HCT116 (cell line): ENCODE results near the gene ARID1A. TPM values are rescaled to one million over a fixed set of nuclear protein-coding genes. Genes with fewer than 3 reads are reported as not detected.

Source experiments
- ATAC-seq: fragments of 200-7000 bp; cut with Tn5 transposase; 2 replicates; pipeline ENCODE4 v1.9.1; 2020; ENCODE audit warnings: mild to moderate bottlenecking, moderate library complexity
- BruUV-seq: library from RNA; stranded (reverse); fragments of 400-500 nt; replicated peaks from 2 replicates; lab custom pipeline; 2021; lab: Mats Ljungman, UMichigan
- CTCF ChIA-PET: fragments of 300-600 bp; sonication (Branson Sonifier 250); formaldehyde crosslinking; loops from one replicate; lab custom pipeline; 2021; ENCODE audit warnings: antibody characterized with exemption; lab: Charles Lee
- POLR2A ChIA-PET: fragments of 300-600, 350-600 bp; sonication (Branson Sonifier 250); formaldehyde crosslinking; loops from one replicate; lab custom pipeline; 2021; ENCODE audit warnings: antibody characterized with exemption; lab: Charles Lee
- RAD21 ChIA-PET, 2 experiments: fragments of 300-600 bp; sonication (Branson Sonifier 250); formaldehyde crosslinking; loops; one replicate each; lab custom pipeline; 2023; ENCODE audit warnings: low total read pairs in 2 of 2; ENCODE audit not compliant: uncharacterized antibody in 2 of 2, unreplicated experiment in 2 of 2, low non-redundant PET in 1 of 2; lab: Charles Lee
- DNase-seq: peaks from one replicate; pipeline ENCODE4 v3.0.0-alpha.2; 2010; ENCODE audit warnings: low read depth, low spot score
- H2AFZ ChIP-seq: fragments of 200-600 bp; shearing (Covaris generic), sonication (generic); 2 replicates; pipeline ENCODE4 v1.6.1; 2017; ENCODE audit warnings: low read depth, mixed run types, mixed read lengths, antibody characterized with exemption, low read length; ENCODE audit not compliant: poor library complexity, severe bottlenecking
- H3K27ac ChIP-seq: 2 replicates; pipeline ENCODE4 v1.5.1; 2012; ENCODE audit warnings: low read depth, low read length
- H3K27me3 ChIP-seq: fragments of 200-600 bp; sonication (generic); 2 replicates; pipeline ENCODE4 v1.6.1; 2016; ENCODE audit warnings: mixed run types, low read length, mixed read lengths; ENCODE audit not compliant: insufficient read depth
- H3K36me3 ChIP-seq, 2 experiments: fragments of 200-500 bp in 1 of 2; fragments of 200-600 bp in 1 of 2; sonication (Bioruptor generic) in 1 of 2; sonication (generic) in 1 of 2; 2 replicates each; pipeline versions ENCODE4 v1.5.1 to v1.6.1; 2014 to 2016; ENCODE audit warnings: low read length in 2 of 2, inconsistent platforms in 1 of 2, mixed read lengths in 1 of 2, mixed run types in 1 of 2; ENCODE audit not compliant: insufficient read depth in 2 of 2, control insufficient read depth in 1 of 2
- H3K4me1 ChIP-seq, 2 experiments: fragments of 200-600 bp in 1 of 2; sonication (generic) in 1 of 2; 2 replicates each; pipeline versions ENCODE4 v1.5.1 to v1.6.1; 2012 to 2017; ENCODE audit warnings: low read length in 2 of 2, inconsistent platforms in 1 of 2, mild to moderate bottlenecking in 1 of 2, mixed read lengths in 1 of 2, mixed run types in 1 of 2, moderate library complexity in 1 of 2; ENCODE audit not compliant: insufficient read depth in 2 of 2, control insufficient read depth in 1 of 2
- H3K4me2 ChIP-seq: fragments of 200-600 bp; sonication (generic); 2 replicates; pipeline ENCODE4 v1.6.1; 2017; ENCODE audit warnings: mixed run types, low read length, mixed read lengths
- H3K4me3 ChIP-seq, 2 experiments: fragments of 200-600 bp in 1 of 2; sonication (generic) in 1 of 2; replicated peaks in 1 of 2; 2 replicates each; pipeline ENCODE4 v1.5.1; 2011 to 2016; ENCODE audit warnings: low read length in 2 of 2, control low read depth in 1 of 2, low read depth in 1 of 2, mild to moderate bottlenecking in 1 of 2, mixed read lengths in 1 of 2, mixed run types in 1 of 2
- H3K79me2 ChIP-seq: fragments of 200-600 bp; sonication (generic); 2 replicates; pipeline ENCODE4 v1.6.1; 2017; ENCODE audit warnings: mild to moderate bottlenecking, mixed run types, low read length, moderate library complexity, mixed read lengths; ENCODE audit not compliant: insufficient read depth
- H3K9ac ChIP-seq: fragments of 200-600 bp; sonication (generic); 2 replicates; pipeline ENCODE4 v1.6.1; 2016; ENCODE audit warnings: low read length, mixed read lengths
- H3K9me2 ChIP-seq: fragments of 200-600 bp; sonication (generic), shearing (Covaris generic); 2 replicates; pipeline ENCODE4 v1.6.1; 2017; ENCODE audit warnings: mixed run types, mild to moderate bottlenecking, moderate library complexity; ENCODE audit not compliant: insufficient read depth
- H3K9me3 ChIP-seq, 2 experiments: fragments of 200-500 bp in 1 of 2; fragments of 200-600 bp in 1 of 2; sonication (Bioruptor generic) in 1 of 2; sonication (generic) in 1 of 2; 2 replicates each; pipeline ENCODE4 v1.6.1; 2014 to 2017; ENCODE audit warnings: low read length in 2 of 2, mixed read lengths in 2 of 2, inconsistent platforms in 1 of 2, low read depth in 1 of 2, mild to moderate bottlenecking in 1 of 2, mixed run types in 1 of 2, moderate library complexity in 1 of 2; ENCODE audit not compliant: control insufficient read depth in 1 of 2, insufficient read depth in 1 of 2
- H4K20me1 ChIP-seq: fragments of 200-600 bp; sonication (generic), shearing (Covaris generic); 2 replicates; pipeline ENCODE4 v1.6.1; 2017; ENCODE audit warnings: mixed run types, mild to moderate bottlenecking, moderate library complexity; ENCODE audit not compliant: insufficient read depth
- CBX3 ChIP-seq: IDR thresholded peaks from 2 replicates; pipeline ENCODE4 v1.6.1; 2012; ENCODE audit warnings: low read depth
- CEBPB ChIP-seq: IDR thresholded peaks from 2 replicates; pipeline ENCODE4 v1.6.1; 2012; ENCODE audit warnings: low read depth
- EGR1 ChIP-seq: IDR thresholded peaks from 2 replicates; pipeline ENCODE4 v1.6.1; 2012; ENCODE audit warnings: low read depth
- ELF1 ChIP-seq: IDR thresholded peaks from 2 replicates; pipeline ENCODE4 v1.6.1; 2012; ENCODE audit warnings: low read depth, borderline replicate concordance
- EZH2 ChIP-seq: fragments of 200-600 bp; sonication (generic); IDR thresholded peaks from 2 replicates; pipeline ENCODE4 v1.6.1; 2017; ENCODE audit warnings: antibody characterized with exemption, mixed run types
- EZH2phosphoT487 ChIP-seq: fragments of 200-600 bp; IDR thresholded peaks from 2 replicates; pipeline ENCODE4 v1.6.1; 2018; ENCODE audit warnings: antibody characterized with exemption, borderline replicate concordance
- FOSL1 ChIP-seq: IDR thresholded peaks from 2 replicates; pipeline ENCODE4 v1.6.1; 2012; ENCODE audit warnings: low read depth
- JUND ChIP-seq: IDR thresholded peaks from 2 replicates; pipeline ENCODE4 v1.6.1; 2012
- POLR2A ChIP-seq: IDR thresholded peaks from 2 replicates; pipeline ENCODE4 v1.7.0; 2011; ENCODE audit warnings: borderline replicate concordance; ENCODE audit not compliant: insufficient read depth, insufficient read length; ENCODE audit errors: extremely low read depth
- POLR2AphosphoS5 ChIP-seq: IDR thresholded peaks from 2 replicates; pipeline ENCODE4 v1.6.1; 2011; ENCODE audit warnings: mild to moderate bottlenecking, low read depth, low read length, moderate library complexity
- RAD21 ChIP-seq: IDR thresholded peaks from 2 replicates; pipeline ENCODE4 v1.6.1; 2012; ENCODE audit warnings: low read depth, mild to moderate bottlenecking
- SIN3A ChIP-seq: IDR thresholded peaks from 2 replicates; pipeline ENCODE4 v1.6.1; 2012; ENCODE audit warnings: low read depth
- SP1 ChIP-seq: IDR thresholded peaks from 2 replicates; pipeline ENCODE4 v1.6.1; 2012; ENCODE audit warnings: low read depth
- SRF ChIP-seq: IDR thresholded peaks from 2 replicates; pipeline ENCODE4 v1.6.1; 2012; ENCODE audit warnings: low read depth
- TCF7L2 ChIP-seq: IDR thresholded peaks from 2 replicates; pipeline ENCODE4 v1.7.0; 2011; ENCODE audit warnings: borderline replicate concordance, inconsistent platforms; ENCODE audit not compliant: insufficient read depth, insufficient read length; ENCODE audit errors: extremely low read depth
- YY1 ChIP-seq: IDR thresholded peaks from 2 replicates; pipeline ENCODE4 v1.6.1; 2011; ENCODE audit warnings: low read length, low read depth, moderate library complexity, mild to moderate bottlenecking; ENCODE audit not compliant: insufficient replicate concordance; ENCODE audit errors: extremely low read depth
- ZFX ChIP-seq: fragments of 450-650 bp; IDR thresholded peaks from 2 replicates; pipeline ENCODE4 v1.6.1; 2017
- ZNF274 ChIP-seq: fragments of 200-500 bp; sonication (Bioruptor generic); IDR thresholded peaks from 2 replicates; pipeline ENCODE4 v1.6.1; 2014; ENCODE audit warnings: mild to moderate bottlenecking, low read depth, low read length, inconsistent platforms
- intact Hi-C: fragments of 100-400 bp; cut with micrococcal nuclease; formaldehyde crosslinking; loops from 2 replicates; pipeline ENCODE4 v1.10.0; 2022
- total RNA-seq: library from RNA; stranded (reverse); gene quantifications from one replicate; pipeline ENCODE4 v1.2.1, GENCODE V29; 2021; ENCODE audit not compliant: unreplicated experiment
- TF ChIP-seq, protein P1 (sequence below): IDR thresholded peaks from 2 replicates; pipeline ENCODE4 v1.6.1; 2012
- TF ChIP-seq, protein P2 (sequence below), 3 experiments: fragments of 200-600 bp in 1 of 3; sonication (generic) in 1 of 3; IDR thresholded peaks in 2 of 3; conservative IDR thresholded peaks in 1 of 3; 2 replicates each; pipeline ENCODE4 v1.5.1; 2012 to 2017; ENCODE audit warnings: low read depth in 2 of 3, low read length in 2 of 3, antibody characterized with exemption in 1 of 3, borderline replicate concordance in 1 of 3, control low read depth in 1 of 3, mild to moderate bottlenecking in 1 of 3, mixed read lengths in 1 of 3, mixed run types in 1 of 3, moderate library complexity in 1 of 3; ENCODE audit not compliant: insufficient read depth in 1 of 3
- TF ChIP-seq, protein P3 (sequence below): IDR thresholded peaks from 2 replicates; pipeline ENCODE4 v1.6.1; 2012

ARID1A gene
- total RNA-seq, 1 experiment from 2014 or later: 62.8 TPM

- intact Hi-C loops: no loop called here
- H3K27ac ChIP-seq: no peak overlapping the region
Measured at GRCh38 chr1:26733392-26733791, 37.6 kb downstream of the ARID1A start.

GRCh38 chr1:26733982-26734381, 38.2 kb downstream of the ARID1A start:
- Histone ChIP-seq H3K9me2 (no peaks in the 10 kb centered on the region), H3K79me2 (peaks cover 79% of the 10 kb centered on the region), H2AFZ (no peak overlapping the region), H4K20me1 (no peaks in the 10 kb centered on the region), H3K27me3 (no peaks in the 10 kb centered on the region), H3K9ac (no peak overlapping the region), H3K36me3 (peaks cover 48 to 56% of the 10 kb centered on the region in 2 experiments), H3K4me3 (no peak overlapping the region), H3K9me3 (no peaks in the 10 kb centered on the region), H3K4me2 (no peak overlapping the region), H3K4me1 (no peaks in the 10 kb centered on the region), H3K27ac (no peak overlapping the region)
- DNase-seq (no peak), ATAC-seq (no peak)
- intact Hi-C loops: no loop called here
- ChIA-PET POLR2A (no interaction called here), CTCF (no interaction called here), RAD21 (no interaction called here)
- no TSS peak for BruUV-seq
- TF ChIP-seq YY1 (no peak), CBX3 (no peak), TCF7L2 (no peak), EZH2phosphoT487 (no peak), POLR2AphosphoS5 (no peak), SIN3A (no peak), FOSL1 (no peak), SP1 (no peak), ELF1 (no peak), CEBPB (no peak), EGR1 (no peak), POLR2A (no peak), ZFX (no peak)
- TF ChIP-seq, protein P1, sequence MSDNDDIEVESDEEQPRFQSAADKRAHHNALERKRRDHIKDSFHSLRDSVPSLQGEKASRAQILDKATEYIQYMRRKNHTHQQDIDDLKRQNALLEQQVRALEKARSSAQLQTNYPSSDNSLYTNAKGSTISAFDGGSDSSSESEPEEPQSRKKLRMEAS: no peak
- TF ChIP-seq, protein P2, sequence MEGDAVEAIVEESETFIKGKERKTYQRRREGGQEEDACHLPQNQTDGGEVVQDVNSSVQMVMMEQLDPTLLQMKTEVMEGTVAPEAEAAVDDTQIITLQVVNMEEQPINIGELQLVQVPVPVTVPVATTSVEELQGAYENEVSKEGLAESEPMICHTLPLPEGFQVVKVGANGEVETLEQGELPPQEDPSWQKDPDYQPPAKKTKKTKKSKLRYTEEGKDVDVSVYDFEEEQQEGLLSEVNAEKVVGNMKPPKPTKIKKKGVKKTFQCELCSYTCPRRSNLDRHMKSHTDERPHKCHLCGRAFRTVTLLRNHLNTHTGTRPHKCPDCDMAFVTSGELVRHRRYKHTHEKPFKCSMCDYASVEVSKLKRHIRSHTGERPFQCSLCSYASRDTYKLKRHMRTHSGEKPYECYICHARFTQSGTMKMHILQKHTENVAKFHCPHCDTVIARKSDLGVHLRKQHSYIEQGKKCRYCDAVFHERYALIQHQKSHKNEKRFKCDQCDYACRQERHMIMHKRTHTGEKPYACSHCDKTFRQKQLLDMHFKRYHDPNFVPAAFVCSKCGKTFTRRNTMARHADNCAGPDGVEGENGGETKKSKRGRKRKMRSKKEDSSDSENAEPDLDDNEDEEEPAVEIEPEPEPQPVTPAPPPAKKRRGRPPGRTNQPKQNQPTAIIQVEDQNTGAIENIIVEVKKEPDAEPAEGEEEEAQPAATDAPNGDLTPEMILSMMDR (IDR thresholded peaks at IDR 0.05 in 2 of 3, conservative IDR thresholded peaks at IDR 0.05 in 1 of 3; ENCODE audit: borderline replicate concordance in 1 of 3, insufficient read depth in 1 of 3, low read depth in 2 of 3, low read length in 2 of 3): no peak

More at GRCh38 chr1:26733392-26733791, 37.6 kb downstream of the ARID1A start:
- no peak overlapping the region for H3K4me3 ChIP-seq
- no peak overlapping the region for H3K4me2 ChIP-seq
- ATAC-seq: no peak
- POLR2A ChIA-PET: no interaction called here
- TF ChIP-seq EGR1 (no peak), SP1 (no peak), EZH2 (no peak), SRF (no peak), POLR2A (no peak), JUND (no peak), FOSL1 (no peak), SIN3A (no peak), CEBPB (no peak), ZFX (no peak), TCF7L2 (no peak), ZNF274 (no peak), RAD21 (no peak), ELF1 (no peak)
- TF ChIP-seq, protein P3, sequence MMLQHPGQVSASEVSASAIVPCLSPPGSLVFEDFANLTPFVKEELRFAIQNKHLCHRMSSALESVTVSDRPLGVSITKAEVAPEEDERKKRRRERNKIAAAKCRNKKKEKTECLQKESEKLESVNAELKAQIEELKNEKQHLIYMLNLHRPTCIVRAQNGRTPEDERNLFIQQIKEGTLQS: no peak
- TF ChIP-seq, protein P1: no peak
- TF ChIP-seq, all 23 proteins: peak for 0
- H3K79me2 ChIP-seq: peaks cover 84% of the 10 kb centered on the region
- peaks cover 48 to 55% of the 10 kb centered on the region in 2 experiments for H3K36me3 ChIP-seq
- no peak for DNase-seq
- H3K27me3 ChIP-seq: no peaks in the 10 kb centered on the region
- ChIA-PET CTCF (no interaction called here), RAD21 (no interaction called here)
- no peaks in the 10 kb centered on the region for H3K4me1 ChIP-seq
- H3K9me3 ChIP-seq: no peaks in the 10 kb centered on the region
- BruUV-seq: no TSS peak
- H2AFZ ChIP-seq: no peak overlapping the region
- H3K9ac ChIP-seq: no peak overlapping the region
- no peaks in the 10 kb centered on the region for H3K9me2 ChIP-seq
- H4K20me1 ChIP-seq: no peaks in the 10 kb centered on the region
